GM12891 (cell line): ENCODE results near the gene ATG7.

ENCODE experiments used
- POLR2A ChIP-seq: IDR thresholded peaks from 2 replicates; pipeline ENCODE4 v1.6.1; 2011; ENCODE audit warnings: low read depth, low read length, control low read depth
- POLR2AphosphoS5 ChIP-seq: IDR thresholded peaks from 2 replicates; pipeline ENCODE4 v1.6.1; 2011; ENCODE audit warnings: low read depth, low read length, control low read depth

DNA sequence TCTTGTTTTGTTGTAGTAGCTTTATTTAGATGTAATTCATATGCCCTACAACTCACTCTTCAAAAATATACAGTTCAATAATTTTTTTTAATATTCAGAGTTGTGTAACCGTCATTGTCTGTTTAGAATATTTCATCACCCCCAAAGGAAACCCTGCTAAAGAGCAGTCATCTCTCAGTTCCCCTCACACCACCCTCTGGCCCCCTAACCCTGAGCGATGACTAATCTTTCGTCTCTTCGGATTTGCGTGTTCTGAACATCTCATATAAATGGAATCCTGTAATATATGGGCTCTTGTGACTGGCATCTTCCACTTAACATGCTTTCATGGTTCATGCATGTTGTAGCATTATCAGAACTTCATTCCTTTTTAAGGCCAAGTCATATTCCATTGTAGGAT lies 183.8 kb downstream of the ATG7 start:
- TF ChIP-seq POLR2AphosphoS5 = no peak
- TF ChIP-seq POLR2A = no peak
